Measurements from ENCODE around the gene MOB4. TPM values are rescaled to one million over a fixed set of nuclear protein-coding genes. Genes with fewer than 3 reads are reported as not detected.
"Not testable (repeated sequence)": the region's sequence is repeated elsewhere in the genome, so short reads cannot be mapped to it uniquely, and the experiment has no call there.

MOB4 gene
- 36.1 and 58.9 TPM in 2 replicates for polyA plus RNA-seq (2011; rRNA removed)
- polyA minus RNA-seq (2011; rRNA and poly(A)+ RNA removed): 10.1 and 20.2 TPM in 2 replicates

GRCh38 chr2:197515739-197516392 lies at the start of gene MOB4:
MOB4 (plus strand) TSS chr2:197516066; CDS start chr2:197516087, 21 bp downstream.
- Histone ChIP-seq H3K4me3 (ENCODE audit: low read depth, low read length) (peak within 1 kb of the TSS; percentile 84), H3K9me3 (ENCODE audit: control insufficient read depth, insufficient read depth, low read length) (no peaks in the 10 kb centered on the region), H3K27me3 (ENCODE audit: control insufficient read depth, insufficient read depth, low read length) (no peaks in the 10 kb centered on the region), H3K27ac (ENCODE audit: low read depth, low read length) (peak within 1 kb of the TSS; percentile 73)
- no peak for TF ChIP-seq CTCF (IDR thresholded peaks at IDR 0.05; ENCODE audit: low read depth, low read length)
- ChIA-PET POLR2A (interaction anchor here (0.6 to 3.3 kb wide), 9 partner anchors 9 to 196 kb away, joined by 3 to 47 read pairs (median 4); partner anchors contain the start of genes COQ10B, HSPD1, HSPE1 and MARS2), CTCF (interaction anchor here (1.0 kb wide), 1 partner anchor 14 kb away, joined by 3 read pairs; no protein-coding TSS in a partner anchor)
- peak; percentile 86 for DNase-seq (ENCODE audit: low read depth, low spot score)

- Histone ChIP-seq H3K4me3 (ENCODE audit: low read depth, low read length) (no peak overlapping the region), H3K27me3 (ENCODE audit: control insufficient read depth, insufficient read depth, low read length) (no peaks in the 10 kb centered on the region), H3K9me3 (ENCODE audit: control insufficient read depth, insufficient read depth, low read length) (no peaks in the 10 kb centered on the region), H3K27ac (ENCODE audit: low read depth, low read length) (no peak overlapping the region)
- no peak for TF ChIP-seq CTCF (IDR thresholded peaks at IDR 0.05; ENCODE audit: low read depth, low read length)
- CTCF ChIA-PET: no interaction called here
- POLR2A ChIA-PET: no interaction called here
- DNase-seq (ENCODE audit: low read depth, low spot score): no peak
Observed at GRCh38 chr2:197472166-197472565, 43.7 kb upstream of the MOB4 start.

- Histone ChIP-seq H3K27me3 (ENCODE audit: control insufficient read depth, insufficient read depth, low read length) (no peaks in the 10 kb centered on the region), H3K27ac (ENCODE audit: low read depth, low read length) (no peak overlapping the region), H3K4me3 (ENCODE audit: low read depth, low read length) (no peak overlapping the region), H3K9me3 (ENCODE audit: control insufficient read depth, insufficient read depth, low read length) (peaks cover 6% of the 10 kb centered on the region)
- no peak for DNase-seq (ENCODE audit: low read depth, low spot score)
- no peak for TF ChIP-seq CTCF (IDR thresholded peaks at IDR 0.05; ENCODE audit: low read depth, low read length)
- POLR2A ChIA-PET: no interaction called here
- CTCF ChIA-PET: no interaction called here
Observed at GRCh38 chr2:197477797-197478196, 38.1 kb upstream of the MOB4 start.

- ChIA-PET POLR2A (interaction anchor here (1.1 to 1.4 kb wide), 2 partner anchors 16 to 20 kb away, joined by 4 to 5 read pairs; partner anchors contain the start of genes HSPD1 and HSPE1), CTCF (no interaction called here)
- H3K27me3 ChIP-seq (ENCODE audit: control insufficient read depth, insufficient read depth, low read length): no peaks in the 10 kb centered on the region
- peaks cover 18% of the 10 kb centered on the region for H3K9me3 ChIP-seq (ENCODE audit: control insufficient read depth, insufficient read depth, low read length)
- no peak for DNase-seq (ENCODE audit: low read depth, low spot score)
- TF ChIP-seq CTCF (IDR thresholded peaks at IDR 0.05; ENCODE audit: low read depth, low read length): no peak
- no peak overlapping the region for H3K4me3 ChIP-seq (ENCODE audit: low read depth, low read length)
- no peak overlapping the region for H3K27ac ChIP-seq (ENCODE audit: low read depth, low read length)
Observed at GRCh38 chr2:197480165-197481036, 35.5 kb upstream of the MOB4 start.

GRCh38 chr2:197484248-197484647 lies 31.6 kb upstream of the MOB4 start:
- ChIA-PET CTCF (interaction anchor here (0.6 to 0.7 kb wide), 2 partner anchors 55 to 1347 kb away, joined by 3 read pairs; no protein-coding TSS in a partner anchor), POLR2A (interaction anchor here (0.6 kb wide), 1 partner anchor 15 kb away, joined by 3 read pairs; the partner anchor contains the start of gene HSPD1)
- not testable (repeated sequence) for H3K27ac ChIP-seq (ENCODE audit: low read depth, low read length); DNase-seq (ENCODE audit: low read depth, low spot score); H3K27me3 ChIP-seq (ENCODE audit: control insufficient read depth, insufficient read depth, low read length); H3K4me3 ChIP-seq (ENCODE audit: low read depth, low read length)
- peaks cover 18% of the 10 kb centered on the region for H3K9me3 ChIP-seq (ENCODE audit: control insufficient read depth, insufficient read depth, low read length)

Data from AG04450 (cell line).